HTERT RPE-1 (cell line): ENCODE results near the gene ACAA2.
"Not testable (repeated sequence)": the region's sequence is repeated elsewhere in the genome, so short reads cannot be mapped to it uniquely, and the experiment has no call there.

ENCODE experiments used
- in situ Hi-C: fragments of 300-500 bp; cut with MboI; formaldehyde crosslinking; loops from 4 replicates; pipeline ENCODE4 v1.14.3; 2020; ENCODE audit warnings: low sequenced_read_pairs

ACAA2 gene

DNA sequence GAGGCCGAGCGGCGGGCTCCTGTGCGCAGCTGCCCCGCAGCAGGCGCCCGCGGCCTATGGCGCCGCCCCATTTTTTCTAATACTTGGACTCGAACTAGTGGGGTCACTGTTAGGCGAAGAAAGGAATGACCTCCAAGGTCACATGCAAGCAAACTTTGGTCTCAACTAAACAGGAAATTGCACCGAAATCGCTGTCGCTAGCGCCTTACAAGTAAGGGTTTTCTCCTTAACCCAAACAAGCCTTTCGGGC, 339 bp downstream of the ACAA2 start:
- in situ Hi-C loops: no loop called here

DNA sequence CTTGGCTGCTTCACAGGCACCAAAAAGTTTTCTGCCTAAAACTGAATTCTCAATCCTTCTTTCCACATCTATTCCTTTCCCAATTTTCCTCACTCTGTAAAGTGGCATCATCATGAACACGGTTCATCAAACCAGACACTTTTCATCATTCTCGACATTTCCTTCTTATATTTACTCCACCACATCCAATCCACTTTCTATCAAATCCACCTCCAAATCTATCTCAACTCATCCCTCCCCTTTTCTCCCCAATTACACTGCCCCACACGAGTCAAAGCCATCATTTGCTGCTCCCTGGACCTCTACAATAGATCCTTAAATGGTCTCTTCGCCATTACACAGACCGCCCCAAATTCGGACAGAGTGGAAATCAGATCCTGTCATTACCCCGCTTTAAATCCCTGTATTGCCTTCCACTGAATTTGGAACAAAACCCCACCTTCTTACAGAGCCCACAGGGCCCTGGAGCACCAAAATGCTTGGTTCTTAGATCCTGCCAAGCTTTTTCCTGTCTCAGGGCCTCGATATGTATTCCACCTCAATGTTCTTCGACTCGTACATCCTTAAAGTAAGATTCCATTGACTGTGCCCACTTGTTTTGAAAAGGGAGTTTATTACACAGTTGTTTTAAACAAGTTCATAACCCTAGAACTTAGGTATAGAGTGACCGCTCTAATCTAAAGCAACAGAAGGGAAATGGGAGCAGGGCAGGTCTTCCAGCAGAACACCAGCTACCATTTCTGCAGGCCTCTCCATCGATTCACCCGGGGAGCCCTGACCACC, 856 bp downstream of the ACAA2 start:
- in situ Hi-C loops: no loop called here

DNA sequence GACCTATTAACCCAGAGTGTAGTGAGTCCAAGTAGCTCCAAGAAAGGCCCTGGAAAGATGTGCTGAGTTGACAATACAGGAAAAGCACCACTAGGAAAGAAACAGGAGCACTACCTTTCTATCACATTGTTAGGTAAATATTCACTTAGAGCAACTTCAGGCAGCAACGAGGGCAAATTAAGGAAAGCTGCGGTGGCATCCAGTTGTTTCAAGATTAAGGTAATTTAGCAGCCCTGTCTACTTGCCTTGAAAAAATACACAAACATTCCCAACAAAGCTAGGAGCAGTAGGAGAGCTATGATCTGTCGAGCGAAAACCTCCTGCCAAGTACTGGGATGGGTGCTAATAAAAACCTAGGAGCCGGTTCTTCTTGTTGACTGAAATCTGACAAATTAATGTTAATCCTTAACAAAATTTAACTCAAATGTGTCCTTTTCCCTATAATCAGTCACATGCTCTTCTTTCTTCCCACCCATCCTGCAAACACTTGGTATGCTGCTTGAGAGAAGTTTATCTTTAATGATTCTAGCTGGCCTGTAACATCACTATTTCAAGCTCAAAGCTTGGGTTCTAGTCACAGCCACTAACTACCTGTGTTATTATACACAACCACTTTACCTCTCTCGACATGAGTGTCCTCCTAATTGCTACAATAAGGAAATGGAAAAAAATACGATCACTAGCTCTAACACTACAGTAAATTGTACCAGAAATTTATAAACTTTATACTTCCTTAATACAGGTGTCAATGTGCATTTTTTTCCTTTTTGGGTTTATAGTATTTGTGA, 2.0 kb downstream of the ACAA2 start:
- in situ Hi-C loops: no loop called here

DNA sequence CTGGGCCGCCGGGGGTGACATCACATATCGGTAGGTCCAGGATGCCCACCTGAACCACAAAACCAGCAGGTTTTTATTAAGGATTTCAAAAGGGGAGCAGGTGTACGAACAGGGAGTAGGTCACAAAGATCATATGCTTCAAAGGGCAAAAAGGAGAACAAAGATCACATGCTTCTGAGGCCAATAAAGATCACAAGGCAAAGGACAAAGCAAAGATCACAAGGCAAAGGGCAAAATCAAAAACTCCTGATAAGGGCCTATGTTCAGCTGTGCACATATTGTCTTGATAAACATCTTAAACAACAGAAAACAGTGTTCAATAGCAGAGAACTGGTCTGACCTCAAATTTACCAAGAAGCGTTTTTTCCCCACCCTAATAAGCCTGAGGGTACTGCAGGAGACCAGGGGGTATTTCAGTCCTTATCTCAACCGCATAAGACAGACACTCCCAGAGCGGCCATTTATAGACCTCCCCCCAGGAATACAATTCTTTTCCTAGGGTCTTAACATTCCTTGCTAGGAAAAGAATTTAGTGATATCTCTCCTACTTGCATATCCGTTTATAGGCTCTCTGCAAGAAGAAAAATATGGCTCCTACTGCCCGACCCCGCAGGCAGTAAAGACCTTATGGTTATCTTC, 4.7 kb downstream of the ACAA2 start:
- in situ Hi-C loops: not testable (repeated sequence)

DNA sequence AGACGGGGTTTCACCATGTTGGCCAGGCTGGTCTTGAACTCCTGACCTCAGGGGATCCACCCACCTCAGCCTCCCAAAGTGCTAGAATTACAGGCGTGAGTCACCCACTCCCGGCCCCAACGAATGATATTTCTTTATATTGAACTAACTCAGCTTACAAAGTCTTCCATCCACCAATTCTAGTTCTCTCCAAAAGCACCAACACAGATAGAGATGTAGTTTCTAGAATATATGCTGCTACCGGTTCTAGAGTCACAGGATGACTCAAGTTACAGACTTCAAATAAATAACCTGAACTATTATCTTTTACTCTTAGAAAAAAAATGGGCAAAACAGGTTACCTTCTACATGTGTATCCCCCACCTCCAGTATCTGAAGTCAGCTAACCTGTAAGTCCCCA, 9.2 kb downstream of the ACAA2 start:
- in situ Hi-C loops: no loop called here

DNA sequence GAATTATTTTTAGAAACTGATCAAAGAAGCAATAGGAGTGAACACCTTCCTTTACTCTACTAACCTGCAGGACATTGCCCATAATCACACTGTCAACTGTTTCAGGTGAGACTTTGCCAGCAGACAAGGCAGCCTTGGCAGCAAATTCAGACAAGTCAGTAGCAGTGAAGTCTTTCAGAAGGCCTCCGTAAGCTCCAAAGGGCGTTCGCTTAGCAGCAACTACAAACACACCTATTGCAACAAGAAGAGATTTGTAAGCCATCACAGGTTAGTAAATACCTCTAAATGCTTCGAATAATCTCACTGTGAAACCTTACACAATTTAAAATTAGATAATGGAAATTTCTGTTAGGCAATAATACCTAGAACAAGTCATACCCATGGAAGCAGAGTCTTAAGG, 10.7 kb downstream of the ACAA2 start:
- in situ Hi-C loops: no loop called here

DNA sequence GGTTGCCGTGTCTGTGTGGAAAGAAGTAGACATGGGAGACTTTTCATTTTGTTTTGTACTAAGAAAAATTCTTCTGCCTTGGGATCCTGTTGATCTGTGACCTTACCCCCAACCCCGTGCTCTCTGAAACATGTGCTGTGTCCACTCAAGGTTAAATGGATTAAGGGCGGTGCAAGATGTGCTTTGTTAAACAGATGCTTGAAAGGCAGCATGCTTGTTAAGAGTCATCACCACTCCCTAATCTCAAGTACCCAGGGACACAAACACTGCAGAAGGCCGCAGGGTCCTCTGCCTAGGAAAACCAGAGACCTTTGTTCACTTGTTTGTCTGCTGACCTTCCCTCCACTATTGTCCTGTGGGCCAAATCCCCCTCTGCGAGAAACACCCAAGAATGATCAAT, 12.8 kb downstream of the ACAA2 start:
- in situ Hi-C loops: not testable (repeated sequence)

DNA sequence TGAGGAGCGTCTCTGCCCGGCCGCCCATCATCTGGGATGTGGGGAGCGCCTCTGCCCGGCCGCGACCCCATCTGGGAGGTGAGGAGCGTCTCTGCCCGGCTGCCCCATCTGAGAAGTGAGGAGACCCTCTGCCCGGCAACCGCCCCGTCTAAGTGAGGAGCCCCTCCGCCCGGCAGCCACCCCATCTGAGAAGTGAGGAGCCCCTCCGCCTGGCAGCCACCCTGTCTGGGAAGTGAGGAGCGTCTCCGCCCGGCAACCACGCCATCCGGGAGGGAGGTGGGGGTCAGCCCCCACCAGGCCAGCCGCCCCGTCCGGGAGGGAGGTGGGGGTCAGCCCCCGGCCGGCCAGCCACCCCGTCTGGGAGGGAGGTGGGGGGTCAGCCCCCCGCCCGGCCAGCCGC, 13.5 kb downstream of the ACAA2 start:
- in situ Hi-C loops: not testable (repeated sequence)

DNA sequence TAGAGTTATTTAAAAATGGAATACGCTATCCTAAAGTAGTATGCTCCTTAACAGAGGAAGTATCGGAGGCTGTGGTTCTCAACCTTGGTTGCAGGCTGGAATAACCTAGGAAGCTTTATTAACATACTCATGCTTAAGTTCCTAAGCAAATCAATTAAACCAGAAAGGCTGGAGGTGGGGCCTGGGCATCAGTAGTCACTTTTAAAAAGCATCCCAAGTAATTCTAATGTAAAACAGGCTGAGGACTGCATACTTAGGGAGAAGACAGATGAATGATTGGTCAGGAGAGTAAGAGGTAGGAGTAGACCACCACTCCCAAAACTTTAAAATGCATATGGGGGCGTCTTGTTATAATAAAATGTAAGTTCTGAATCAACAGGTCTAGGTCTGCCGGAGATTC, 15.3 kb downstream of the ACAA2 start:
- in situ Hi-C loops: no loop called here

DNA sequence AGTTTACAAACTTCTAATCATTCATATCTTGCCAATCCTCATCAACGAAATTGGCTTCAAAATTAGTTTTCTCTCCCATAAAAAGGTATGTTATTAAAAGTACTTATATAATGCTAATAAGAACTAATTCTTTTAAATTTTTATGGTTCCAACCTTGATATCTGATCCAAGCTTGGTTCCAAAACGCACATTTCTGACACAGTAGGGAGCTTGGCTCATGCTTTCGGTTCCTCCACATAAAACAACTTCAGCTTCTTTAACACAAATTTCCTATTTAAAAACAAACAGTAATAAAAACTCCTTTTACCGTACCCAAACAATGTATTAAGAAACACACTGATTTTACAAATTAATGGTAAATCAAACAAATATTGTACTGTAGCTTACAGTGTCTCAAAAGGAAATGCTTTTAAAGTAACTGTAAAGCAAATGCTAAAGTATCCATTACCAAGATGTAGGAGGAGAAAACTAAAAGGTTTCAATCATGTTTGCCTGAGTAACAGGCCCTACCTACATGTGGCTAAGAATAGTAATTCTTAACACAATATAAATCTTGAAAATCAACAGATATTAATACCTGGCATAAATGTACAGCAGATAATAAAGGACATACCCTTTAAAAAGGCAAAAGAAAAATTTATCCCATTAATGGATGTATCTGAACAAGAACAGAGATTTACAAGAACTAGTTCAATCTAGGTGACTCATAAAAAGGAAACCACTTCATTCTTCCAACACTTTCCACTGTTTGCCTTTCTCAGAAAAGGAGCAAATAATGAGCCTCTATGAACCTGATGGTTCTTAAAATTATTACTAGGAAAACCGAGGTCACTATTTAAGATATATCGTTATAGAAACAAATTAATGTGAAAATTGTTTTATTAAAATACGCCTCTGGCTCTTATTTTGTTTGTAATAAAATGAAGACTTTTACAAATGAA, 17.5 kb downstream of the ACAA2 start:
- in situ Hi-C loops: no loop called here

DNA sequence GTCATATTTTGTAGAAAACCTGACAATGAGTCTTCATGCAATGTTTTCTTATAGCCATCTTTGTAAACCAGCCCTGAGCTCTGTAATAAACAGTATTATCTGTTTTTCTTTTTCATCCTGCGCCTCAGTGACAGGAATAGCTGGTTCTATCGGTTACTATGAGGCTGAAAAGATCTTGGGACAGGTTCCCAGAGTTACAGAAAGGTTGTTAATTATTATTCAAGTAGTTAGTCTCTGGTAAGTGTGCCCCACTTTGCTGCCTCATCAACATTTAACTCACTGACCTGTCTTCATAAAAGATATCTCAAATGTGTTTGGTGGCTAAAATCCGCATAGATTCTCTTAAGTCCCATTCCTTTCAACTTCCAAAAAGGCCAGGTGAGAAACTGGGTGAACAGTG, 18.6 kb downstream of the ACAA2 start:
- in situ Hi-C loops: no loop called here

DNA sequence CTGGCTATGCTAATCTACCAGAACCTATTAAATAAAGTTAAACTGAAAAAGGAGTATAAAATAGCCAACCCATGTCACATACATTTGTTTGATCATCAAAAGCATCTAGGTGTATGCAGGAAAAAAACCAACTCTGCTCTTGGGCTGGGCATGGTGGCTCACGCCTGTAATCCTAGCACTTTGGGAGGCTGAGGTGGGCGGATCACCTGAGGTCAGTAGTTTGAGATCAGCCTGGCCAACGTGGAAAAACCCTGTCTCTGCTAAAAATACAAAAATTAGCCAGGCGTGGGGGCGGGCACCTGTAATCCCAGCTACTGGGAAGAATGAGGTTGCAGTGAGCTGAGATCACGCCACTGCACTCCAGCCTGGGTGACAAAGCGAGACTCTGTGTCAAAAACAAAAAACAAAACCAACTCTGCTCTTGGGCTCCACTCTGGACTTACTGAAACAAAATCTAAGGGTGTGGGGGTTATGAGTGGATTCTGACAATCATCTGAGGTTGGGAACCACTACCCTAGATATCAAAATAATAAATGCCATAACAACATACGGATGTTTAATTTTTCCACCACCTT, 23.7 kb downstream of the ACAA2 start:
- in situ Hi-C loops: not testable (repeated sequence)

DNA sequence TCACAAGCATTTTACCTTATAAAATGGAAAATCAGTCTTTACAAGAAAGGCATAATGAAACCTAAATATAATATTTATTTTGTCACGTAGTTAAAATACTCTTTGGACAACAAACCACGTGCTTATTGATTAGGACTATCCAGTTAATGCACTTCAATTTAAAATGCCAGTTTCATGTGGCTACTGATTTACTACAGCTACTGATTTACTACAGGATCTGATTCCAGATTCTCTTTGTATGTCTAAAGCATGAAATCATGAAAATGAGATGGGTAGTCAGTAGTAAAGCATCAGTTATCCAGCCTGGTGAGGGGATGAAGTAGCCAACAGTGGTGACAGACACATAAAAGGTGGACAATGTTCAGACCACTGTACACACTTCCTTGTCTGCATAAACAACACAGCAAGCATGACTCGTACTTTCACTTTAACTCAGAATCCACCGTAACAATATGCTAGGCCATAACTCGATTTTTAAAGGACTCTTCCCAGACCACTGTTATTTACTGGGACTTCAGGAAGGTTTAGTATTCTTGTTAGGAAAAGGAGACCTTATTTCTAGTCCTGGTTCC, 24.9 kb downstream of the ACAA2 start:
- in situ Hi-C loops: no loop called here

DNA sequence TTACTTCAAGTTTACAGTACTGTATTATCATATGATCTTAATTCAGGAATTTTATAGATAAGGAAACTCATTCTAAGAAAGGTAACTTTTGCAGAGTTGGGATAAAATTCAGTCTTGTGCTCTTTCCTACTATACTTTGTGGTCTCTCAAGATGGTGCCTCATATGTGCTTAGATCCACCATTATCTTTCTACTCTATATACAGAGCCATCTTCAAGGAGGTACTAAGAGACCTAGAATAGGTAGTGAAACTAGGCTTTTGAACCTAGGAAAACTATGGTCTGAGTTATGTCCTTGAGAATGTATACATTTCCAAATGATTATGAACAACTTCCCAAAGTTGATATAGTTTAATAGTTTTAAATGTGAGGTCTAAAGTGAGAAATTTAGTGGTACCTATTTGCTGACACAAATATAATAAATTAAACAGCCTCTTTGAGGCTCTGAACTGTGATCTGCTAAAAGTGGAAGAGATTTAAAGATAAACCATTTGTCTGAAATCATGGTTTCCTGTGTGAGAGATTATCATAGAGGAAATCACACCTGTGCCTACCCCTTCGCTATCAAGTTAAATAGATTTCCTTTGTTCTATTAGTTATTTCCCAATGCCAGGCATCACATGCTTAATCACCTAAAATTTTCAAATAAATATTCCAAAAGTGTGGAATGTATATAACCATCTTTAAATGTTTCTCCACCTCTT, 27.2 kb downstream of the ACAA2 start:
- in situ Hi-C loops: no loop called here

DNA sequence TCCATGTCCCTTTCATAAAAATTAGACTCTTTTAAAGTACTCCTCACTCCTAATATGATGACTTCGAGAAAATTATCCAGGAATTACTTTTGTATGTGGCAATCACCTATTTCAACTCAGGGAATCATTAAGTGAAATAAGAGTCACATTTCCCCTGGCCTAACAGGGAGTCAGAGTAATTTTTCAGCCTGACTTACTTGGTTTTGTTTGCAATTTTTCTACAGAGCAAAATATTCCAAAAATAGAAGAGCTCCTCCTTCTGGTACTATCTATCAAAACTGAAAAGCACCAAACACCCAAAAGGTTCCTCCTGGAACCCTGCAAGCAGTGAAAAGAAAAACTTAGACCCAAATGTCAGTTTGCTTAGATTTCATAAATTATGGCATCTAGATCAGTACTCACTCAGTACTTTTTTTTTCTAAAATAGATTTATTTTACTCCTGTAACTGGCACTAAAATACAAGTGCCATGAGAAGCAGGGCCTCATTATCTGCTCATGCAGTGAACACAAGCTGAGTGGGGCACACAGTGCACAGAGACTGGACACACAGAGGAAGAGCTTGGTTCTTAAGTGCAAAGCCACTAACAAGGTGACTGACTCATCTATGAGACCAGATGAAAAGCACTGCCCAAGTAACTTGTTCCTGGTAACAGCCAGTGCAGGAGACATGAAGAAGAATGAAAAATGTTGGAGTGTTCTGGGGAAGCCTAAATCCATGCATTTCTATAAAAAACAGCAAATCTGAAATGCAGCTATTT, 28.7 kb downstream of the ACAA2 start:
- in situ Hi-C loops: no loop called here

DNA sequence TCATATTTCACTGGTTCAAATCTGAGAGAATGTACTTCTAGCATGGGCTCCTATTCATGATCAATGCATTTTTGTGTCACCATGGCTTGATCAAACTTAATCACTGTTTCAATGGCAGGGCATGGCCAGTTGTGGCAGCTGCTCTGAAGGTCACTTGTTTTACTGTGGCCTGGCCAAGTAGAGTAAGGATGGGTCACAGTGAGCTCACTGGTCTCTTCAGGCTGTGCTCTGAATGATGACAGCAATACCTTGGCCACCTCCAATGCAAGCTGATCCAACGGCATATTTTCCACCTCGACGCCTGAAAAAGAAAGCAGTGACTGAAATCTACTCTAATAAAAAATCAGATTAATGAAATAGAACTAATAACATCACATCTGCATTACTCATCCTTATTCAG, 29.7 kb downstream of the ACAA2 start:
- in situ Hi-C loops: not testable (repeated sequence)

DNA sequence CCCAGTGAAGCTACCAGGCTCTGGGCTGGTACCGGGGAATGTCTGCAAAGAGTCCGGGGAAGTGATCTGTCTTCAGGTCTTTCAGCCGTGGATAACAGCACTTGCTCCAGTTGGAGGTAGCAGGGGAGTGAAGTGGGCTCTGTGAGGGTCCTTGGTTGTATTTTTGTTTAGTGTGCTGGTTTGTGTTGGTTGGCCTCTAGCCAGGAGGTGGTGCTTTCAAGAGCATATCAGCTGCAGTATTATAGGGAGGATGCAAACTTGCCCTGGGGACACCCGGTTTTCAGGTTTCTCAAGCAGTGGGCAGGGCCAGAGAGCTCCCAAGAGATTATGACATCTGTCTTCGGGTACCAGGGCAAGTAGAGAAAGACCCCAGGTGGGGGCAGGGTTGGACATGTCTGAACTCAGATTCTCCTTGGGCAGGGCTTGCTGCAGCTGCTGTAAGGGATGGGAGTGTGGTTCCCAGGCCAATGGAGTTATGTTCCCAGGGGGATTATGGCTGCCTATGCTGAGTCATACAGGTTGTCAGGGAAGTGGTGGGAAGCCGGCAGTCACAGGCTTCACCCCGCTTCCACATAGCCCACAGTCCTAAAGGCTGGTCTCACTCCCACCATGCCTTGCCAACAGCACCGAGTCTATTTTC, 34.4 kb downstream of the ACAA2 start:
- in situ Hi-C loops: no loop called here

DNA sequence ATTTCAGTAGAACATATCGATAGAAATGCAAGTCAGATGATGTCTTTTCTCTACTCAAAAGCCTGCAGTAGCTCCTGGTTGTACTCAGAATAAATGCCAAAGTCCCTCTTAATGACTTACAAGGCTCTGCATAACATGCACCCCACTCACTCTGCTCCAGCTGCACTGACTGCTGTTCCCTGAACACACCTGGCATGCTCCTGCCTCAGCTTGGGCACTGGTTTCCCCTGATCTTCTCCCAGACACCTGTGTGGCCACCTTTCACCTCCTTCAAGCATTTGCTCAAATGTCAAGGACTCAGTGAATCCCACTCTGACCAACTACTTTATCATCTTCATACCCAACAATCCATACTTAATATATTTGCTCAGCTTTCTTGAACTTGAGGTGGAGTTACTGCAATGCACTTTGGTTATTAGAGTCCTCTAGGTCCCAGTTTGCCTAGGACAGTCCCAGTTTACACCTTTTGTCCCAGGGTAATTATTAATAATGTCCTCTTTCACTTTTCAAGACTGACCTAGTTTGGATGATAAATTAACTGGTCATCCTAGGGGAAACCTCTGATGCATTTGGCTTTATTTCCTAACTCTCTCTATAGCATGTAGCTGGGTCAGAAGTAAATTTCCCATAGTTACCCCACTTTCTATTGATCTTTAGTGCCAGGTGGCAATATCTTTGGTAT, 44.1 kb downstream of the ACAA2 start:
- in situ Hi-C loops: no loop called here
